HG03196 (cell line): ENCODE measurements around the gene AKAP5.
A peak's percentile ranks its signal among the peaks of the same experiment; 100 is the strongest.

Source experiments
- ATAC-seq: cut with Tn5 transposase; IDR thresholded peaks from one replicate; pipeline ENCODE4 v1.9.1; 2021; ENCODE audit not compliant: unreplicated experiment

The AKAP5 gene

DNA sequence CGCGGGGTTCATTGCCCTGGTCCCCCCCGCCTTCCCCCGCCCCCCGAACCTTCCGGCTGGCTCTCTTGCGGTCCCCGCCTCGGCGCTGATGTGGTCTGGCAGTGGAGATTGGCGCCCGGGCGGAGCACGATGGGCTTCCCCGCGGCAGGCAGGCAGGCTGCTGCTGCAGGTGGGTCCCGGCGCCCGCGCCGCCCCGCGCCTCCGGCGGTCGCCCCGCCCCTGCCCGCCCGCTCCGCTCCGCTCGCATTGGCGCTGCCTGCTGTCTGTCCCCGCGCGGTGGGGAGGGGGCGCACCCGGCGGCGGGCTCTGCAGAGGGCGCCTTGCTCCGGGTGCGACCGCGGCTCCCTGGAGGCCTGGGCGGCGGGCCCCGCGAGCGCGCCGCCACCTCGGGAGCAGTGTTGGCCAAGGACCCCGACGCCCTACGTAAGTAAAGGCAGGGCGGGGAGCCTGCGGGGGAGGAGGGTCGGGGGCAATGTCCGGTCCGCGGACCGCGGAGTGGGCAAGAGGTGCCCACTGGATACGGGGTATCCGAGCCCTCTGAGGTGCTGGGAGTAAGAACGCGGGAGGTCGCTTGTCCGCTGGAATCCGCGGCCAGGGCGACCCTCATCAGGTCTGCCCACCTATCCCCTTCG lies at the start of gene AKAP5:
TSS of gene AKAP5 (plus strand) at position 309 of the 632 bp plus-strand sequence. CDS start 2,896 bp downstream, outside the sequence.
- peak; percentile 60 for ATAC-seq

- ATAC-seq, result no peak
Observed at GRCh38 chr14:64416348-64416932, 48.9 kb upstream of the AKAP5 start.

- no peak for ATAC-seq
Observed at GRCh38 chr14:64417055-64417770, 48.1 kb upstream of the AKAP5 start.

GRCh38 chr14:64417771-64418125 lies 47.6 kb upstream of the AKAP5 start:
- no peak for ATAC-seq

DNA sequence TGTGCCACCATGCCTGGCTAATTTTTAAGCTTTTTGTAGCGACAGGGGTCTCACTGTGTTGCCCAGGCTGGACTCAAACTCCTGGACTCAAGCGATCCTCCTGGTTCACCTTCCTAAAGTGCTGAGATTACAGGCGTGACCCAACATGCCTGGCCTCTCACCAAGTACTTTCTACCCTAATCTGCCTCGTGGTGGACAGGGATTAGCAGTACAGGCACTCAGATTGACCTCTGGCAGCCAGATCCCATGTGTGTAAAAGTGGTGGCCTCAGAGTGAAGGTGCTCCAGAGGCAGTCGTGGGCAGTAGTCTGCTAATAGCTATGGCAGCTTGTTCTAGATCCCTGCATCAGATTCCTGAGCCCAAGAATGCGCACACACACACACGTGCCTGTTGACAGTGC lies 46.3 kb upstream of the AKAP5 start:
- no peak for ATAC-seq

DNA sequence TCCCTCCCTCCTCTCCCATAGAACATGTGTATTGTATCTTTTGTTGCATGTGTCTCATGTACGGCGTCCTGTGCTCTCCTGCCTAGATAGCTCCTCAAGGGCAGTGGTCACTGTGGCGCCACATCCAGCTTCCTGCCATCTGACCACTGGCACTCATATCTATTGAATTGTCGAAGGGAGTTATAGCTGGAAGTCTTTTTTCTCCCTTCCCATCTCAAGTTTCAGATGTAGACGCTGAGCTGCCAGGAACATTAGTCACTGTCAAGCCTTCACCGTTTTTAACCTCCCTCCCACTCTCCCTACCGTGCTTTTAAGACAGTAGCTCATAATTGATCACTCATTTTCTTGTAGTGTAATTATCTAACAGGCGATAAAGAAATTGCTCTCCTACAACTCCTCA lies 44.1 kb upstream of the AKAP5 start:
- ATAC-seq, result no peak

DNA sequence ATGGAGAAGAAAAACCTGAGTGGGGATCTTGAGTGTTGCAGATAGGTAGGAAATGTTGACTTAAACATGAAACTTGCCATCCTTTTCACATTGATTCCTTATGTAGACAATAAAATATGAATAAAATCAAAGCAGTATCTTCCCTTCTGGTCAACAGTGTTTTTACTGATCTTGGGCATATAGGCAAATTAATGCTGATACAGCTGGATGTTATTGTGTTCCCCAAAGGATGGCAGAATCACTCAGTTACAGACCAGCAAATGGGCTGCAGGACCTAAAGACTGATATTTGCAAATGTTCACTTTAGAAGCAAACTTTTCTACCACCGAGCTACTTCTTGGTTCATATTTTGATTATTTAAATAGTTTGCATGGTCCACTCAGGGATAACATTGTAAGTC lies 43.3 kb upstream of the AKAP5 start:
- no peak for ATAC-seq

GRCh38 chr14:64422756-64423155 lies 42.5 kb upstream of the AKAP5 start:
- no peak for ATAC-seq

DNA sequence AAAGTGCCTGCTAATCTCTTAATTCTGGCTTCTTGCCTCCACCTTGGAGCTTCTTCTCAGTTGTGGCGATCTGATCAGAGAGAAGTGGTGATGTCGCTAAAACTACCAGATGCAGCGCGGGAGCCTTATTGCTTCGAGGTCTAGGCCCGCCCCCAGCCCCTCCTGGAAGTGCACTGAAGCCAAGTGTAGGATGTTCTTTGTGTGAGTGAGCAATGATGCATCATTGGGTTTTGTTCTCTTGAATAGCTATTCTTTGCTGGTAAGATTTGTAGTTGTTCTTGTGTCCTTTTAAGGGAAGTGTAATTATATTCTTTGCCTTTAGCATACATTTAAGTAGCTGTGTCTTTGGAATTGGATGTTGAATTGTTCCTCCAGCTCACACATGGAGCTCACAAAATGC lies 41.3 kb upstream of the AKAP5 start:
- ATAC-seq, result no peak

DNA sequence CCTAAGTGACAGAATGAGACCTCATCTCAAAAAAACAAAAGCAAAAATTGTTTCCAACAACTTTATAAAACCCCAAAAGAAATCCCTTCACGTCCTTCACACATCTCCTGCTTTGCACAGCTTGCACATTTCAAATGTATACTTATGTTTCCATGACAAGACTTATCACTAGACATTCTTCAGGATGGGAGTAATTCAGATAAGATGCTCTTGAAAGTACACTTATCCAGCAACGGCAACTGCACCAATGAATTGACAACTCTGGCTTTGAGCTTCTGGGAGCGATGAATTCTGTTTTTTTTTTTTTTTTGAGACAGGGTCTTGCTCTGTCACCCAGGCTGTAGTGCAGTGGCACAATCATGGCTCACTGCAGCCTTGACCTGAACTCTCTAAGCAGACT lies 30.8 kb upstream of the AKAP5 start:
- ATAC-seq, result no peak

DNA sequence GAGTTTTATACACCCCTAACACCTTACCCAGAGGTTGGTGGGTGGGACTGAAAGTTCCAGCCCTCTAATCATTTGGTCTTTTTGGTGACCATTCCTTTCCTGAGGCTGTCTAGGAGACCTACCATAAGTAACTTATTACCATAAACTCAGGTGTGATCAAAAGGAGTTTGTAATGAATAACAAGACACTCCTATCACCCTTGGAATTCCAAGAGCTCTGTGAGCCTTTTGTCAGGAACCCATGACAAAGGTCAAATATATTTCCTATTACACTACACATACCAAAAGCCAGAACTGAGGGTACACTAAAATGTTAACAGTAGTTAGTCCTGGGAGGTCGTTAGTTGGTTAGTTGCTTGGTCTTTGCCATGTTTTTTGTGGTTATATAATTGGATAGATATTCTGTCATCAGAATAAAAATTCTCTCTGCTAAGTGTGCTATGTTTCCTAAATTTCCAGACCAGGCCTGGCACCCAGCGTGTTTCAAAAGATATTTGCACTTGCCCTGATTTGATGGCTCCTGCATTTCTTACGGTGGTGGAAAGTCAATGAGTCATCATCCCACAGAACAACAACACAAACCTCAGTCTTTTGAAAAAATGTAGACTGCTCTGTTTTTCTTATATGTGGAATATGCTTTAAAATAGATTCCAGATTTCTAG lies 27.0 kb upstream of the AKAP5 start:
- ATAC-seq, result no peak

GRCh38 chr14:64439141-64439540 lies 26.2 kb upstream of the AKAP5 start:
- ATAC-seq, result no peak

DNA sequence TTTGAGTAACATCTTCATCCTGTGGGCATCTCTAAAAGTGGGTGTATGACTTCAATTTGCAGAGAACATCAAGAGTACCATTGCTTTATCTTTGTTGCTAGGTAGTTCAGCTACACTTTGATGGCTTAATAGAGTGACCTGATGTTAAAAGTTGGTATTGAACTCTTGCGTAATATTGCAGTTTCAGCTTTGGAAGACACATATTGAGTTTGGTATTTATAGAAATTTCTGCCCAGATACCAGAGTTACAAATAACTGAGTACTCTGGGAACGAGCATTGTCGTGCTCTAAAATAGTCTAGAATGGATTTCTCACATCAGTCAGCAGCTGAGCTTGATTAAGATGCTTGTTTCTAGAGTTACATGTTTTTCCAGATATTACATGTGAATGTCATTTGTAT lies 24.8 kb upstream of the AKAP5 start:
- no peak for ATAC-seq

GRCh38 chr14:64442300-64442988 lies 22.9 kb upstream of the AKAP5 start:
- no peak for ATAC-seq

GRCh38 chr14:64444140-64444539 lies 21.2 kb upstream of the AKAP5 start:
- ATAC-seq, result no peak

- ATAC-seq, result peak; percentile 95
Observed at GRCh38 chr14:64444984-64445845, 20.1 kb upstream of the AKAP5 start.

DNA sequence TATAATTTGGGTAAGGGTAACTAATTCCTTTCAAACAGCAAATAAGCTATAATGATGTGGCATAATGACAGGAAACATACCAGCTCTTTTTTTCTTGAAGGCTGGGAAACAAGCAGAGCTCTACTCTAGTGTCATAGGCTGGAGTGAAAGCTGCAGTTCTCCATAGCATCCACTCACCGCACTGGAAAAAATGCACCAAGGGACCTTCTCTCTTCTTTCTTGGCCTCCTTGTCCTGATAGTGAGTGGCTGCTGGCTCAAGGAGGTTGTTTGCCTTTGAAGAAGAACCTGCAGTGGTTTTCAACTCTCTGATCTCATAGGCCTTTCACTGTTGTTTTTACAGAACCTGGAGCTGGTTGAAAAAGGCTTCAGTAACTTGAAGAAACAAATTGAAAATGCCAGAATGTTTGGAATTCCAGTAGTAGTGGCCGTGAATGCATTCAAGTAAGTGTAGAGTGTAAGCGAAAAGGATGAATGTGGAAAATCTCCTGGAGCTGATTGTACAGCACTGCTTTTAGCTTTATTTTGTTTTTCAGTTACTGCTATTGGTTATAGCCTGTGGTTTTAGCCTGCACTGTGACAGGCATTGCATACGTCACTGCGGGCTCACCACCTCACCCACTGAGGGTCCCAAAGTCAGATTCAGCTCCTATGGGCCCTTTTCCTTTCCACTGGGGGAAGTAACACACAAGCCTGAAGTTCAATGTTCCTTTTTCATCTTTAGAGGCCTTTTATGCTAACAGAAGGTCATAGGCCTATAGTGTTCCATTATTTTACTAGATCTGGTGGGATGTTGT lies 17.2 kb upstream of the AKAP5 start:
- ATAC-seq, result no peak

DNA sequence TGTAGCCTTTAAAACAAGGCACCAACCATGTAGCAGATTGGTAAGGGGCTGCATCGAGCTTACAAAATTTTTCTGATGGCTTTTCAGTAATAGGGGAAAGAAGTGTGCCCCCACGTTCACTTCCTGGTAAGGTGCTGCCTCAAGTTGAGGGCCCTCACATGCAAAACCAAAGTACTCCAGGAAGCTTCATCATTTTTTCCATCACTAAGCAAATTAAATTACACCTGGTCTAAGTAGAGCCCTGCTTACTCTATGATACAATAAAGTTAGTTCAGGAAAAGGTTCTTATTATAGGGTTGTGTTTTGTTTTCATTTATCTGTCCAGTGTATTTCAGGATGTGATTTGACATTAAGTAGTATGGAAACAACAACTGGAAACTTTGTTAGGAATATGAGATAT lies 15.0 kb upstream of the AKAP5 start:
- ATAC-seq, result no peak

GRCh38 chr14:64454671-64455070 lies 10.6 kb upstream of the AKAP5 start:
- no peak for ATAC-seq
